GM18526 (cell line): ENCODE results near the gene ZBTB2.

Experiments
- POLR2A ChIP-seq: IDR thresholded peaks from 3 replicates; pipeline ENCODE4 v1.6.1; 2011; ENCODE audit not compliant: insufficient read length; ENCODE audit errors: extremely low read depth

The ZBTB2 gene

GRCh38 chr6:151325075-151326050, 66.0 kb downstream of the ZBTB2 start:
- no peak for TF ChIP-seq POLR2A

DNA sequence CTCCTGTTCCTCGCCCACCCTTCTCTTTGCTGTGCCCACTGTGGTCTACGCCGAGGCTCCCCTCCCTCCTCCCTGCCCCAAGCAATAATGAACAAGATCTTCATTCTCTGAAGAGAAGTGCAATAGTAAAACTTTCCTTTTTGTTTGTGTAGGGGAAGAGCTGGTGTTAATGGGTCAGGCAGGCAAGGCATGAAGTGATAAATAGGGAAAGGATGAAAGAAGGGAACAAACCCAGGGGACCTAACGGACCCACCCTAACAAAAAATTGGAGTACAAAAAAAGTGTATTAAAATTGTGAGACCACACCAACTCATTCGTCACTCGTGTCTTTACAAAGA, 66.9 kb downstream of the ZBTB2 start:
- TF ChIP-seq POLR2A, result no peak

DNA sequence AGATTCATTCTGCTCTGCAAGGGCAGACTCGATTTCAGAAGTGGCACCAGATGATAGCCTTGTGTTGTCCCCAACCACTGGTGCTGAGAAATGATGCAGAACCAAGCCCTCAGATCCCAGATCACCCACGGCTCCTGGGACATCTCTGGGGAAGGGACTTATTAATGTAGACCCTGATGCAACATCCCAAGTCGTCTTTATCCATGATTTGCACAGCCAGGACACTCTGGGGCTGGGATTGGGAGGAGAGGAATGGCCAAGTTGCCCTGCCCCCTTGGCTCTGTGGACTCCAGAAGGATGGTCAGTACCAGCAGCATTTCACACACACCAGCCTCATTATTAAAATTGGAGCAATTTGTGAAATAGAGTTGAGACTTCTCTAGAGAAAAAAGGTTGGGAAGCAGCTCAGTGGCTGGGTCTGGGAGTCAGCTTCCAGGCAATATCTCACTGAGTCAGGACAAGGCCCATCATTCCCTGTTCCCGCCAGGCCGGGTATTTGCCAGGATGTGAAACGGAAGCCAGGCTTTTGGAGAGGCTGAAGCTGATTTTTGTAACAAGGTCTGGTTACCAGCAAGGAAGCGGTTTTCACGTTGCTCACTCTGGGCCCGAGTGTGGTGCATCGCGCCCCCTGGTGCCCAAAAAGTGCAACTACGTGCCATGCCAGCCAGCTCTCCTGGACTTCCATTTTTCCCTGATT, 67.4 kb downstream of the ZBTB2 start:
- TF ChIP-seq POLR2A, result no peak

DNA sequence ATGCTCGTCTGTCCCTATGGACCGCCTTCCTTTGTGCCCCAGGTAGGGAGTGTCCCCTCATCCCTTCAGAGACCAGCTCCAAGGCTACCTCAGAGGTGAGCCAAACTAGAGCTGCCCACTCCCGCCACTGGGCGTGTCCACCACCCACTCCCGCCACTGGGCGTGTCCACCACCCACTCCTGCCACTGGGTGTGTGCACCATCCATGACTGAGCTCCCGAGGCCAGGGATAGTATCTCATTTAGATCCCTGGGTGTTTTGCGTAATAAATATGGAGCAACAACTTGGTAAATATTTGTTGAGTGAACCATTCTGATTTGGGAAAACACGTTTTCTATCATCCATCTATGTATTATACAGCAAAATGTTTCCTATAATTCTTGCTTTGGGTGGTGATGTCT, 68.8 kb downstream of the ZBTB2 start:
- TF ChIP-seq POLR2A, result no peak

- no peak for TF ChIP-seq POLR2A
These were observed 69.9 kb downstream of the ZBTB2 start for GRCh38 chr6:151321438-151321837.

GRCh38 chr6:151320140-151320539, 71.2 kb downstream of the ZBTB2 start:
- TF ChIP-seq POLR2A, result no peak

DNA sequence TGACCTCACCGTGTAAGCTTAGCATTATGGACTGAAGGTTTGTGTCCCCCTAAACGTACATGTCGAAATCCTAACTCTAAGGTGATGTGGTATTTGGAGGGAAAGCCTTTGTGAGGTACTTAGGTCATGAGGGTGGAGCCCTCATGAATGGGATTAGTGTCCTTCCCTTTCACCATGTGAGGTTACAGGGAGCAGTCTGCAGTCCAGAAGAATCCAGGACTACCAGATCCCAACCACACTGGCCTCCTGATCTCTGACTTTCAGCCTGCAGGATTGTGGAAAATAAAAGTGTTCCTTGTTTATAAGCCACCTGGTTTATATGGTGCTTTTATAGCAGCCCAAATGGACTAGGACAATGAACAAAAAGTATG, 73.4 kb downstream of the ZBTB2 start:
- no peak for TF ChIP-seq POLR2A

GRCh38 chr6:151317103-151317994, 74.0 kb downstream of the ZBTB2 start:
- TF ChIP-seq POLR2A, result no peak
